HG03139 (cell line): ENCODE data around the gene PPFIA4.
A peak's percentile ranks its signal among the peaks of the same experiment; 100 is the strongest.
"Not testable (repeated sequence)": the region's sequence is repeated elsewhere in the genome, so short reads cannot be mapped to it uniquely, and the experiment has no call there.

Source experiments
- ATAC-seq: cut with Tn5 transposase; IDR thresholded peaks from one replicate; pipeline ENCODE4 v1.9.1; 2021; ENCODE audit not compliant: unreplicated experiment

PPFIA4 gene

DNA sequence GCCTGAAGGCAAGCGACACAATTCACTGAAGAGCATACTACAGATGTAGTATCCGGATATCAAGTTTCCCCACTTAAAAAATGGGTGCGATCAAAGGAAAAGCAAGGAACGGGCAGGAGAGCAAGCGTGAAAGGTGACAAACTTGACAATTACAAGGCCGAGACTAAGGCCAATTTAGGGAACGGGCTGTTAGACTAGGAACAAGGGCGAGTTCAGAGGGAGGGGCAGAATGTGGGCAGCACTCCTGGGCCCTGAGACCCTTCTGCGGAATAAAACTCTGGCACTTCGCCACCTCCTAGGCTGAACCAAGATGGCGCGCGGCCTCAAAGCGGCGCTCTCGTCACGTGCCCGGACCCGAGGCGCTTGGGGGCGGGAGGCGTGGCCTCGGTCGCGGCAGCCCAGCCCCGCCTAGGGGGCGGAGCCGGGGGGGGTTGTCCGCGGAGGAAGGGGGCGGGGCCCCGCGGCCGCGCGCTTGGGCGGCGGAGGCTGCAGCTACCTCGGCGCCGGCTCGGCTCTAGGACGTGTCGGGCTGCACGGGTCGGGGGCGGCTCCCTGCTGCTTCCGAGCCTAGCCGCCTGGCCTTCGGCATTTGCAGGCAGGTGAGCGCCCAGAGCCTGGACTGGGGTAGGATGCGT is at the start of gene PPFIA4:
Gene PPFIA4, plus strand, starts transcription at position 461 of the 635 bp plus-strand sequence. CDS start 12,518 bp downstream, outside the sequence.
- ATAC-seq: peak; percentile 65

DNA sequence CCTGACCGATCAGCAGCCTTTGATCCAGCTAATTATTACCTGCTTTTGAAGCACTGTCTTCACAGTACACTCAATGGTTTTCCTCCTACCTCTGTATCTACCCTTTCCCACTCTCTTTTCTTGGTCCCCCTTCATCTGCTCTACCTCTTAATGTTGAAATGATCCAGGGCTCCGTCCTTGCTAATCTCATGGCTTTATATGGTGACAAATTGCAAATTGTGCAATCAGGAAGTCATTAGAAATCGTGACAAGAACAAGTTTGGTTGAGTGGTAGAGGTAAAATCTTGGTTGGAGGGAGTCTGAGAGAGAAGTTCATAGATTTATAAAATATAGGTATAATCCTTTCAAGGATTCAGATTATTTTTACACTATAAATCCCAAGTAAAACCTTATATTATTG is 49.7 kb upstream of the PPFIA4 start:
- no peak for ATAC-seq

DNA sequence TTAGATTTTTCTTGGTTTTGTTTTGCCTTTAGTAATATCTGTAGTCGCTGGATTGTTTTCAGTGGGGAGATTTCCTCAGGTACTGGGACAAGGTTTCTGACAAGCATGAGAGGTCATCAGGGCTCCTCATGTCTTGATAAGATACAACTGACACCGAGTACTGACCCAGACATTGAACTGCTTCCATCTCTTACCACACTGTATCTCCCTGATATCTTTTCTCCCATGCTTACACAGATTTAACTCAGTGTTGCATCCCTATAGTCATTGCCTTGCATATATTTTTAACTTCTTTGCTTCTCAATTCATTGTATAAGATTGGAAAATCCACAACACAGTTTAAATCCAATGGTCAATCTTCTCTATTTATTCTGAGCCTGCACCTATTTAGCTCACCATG is 46.8 kb upstream of the PPFIA4 start:
- no peak for ATAC-seq

DNA sequence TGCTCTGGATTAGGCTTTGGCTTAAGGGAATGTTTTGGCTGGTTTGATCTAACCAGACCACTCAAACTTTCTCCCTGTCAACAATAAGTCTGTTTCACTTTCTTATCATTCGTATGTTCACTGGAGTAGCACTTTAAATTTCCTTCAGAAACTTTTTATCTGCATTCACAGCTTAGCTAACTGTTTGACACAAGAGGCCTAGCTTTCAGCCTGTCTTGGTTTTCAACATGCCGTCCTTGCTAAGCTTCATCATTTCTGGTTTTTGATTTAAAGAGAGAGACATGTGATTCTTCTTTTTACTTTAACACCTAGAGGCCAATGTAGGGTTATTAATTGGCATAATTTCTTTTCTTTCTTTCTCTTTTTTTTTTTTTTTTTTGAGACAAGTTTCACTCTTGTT is 44.4 kb upstream of the PPFIA4 start:
- no peak for ATAC-seq

DNA sequence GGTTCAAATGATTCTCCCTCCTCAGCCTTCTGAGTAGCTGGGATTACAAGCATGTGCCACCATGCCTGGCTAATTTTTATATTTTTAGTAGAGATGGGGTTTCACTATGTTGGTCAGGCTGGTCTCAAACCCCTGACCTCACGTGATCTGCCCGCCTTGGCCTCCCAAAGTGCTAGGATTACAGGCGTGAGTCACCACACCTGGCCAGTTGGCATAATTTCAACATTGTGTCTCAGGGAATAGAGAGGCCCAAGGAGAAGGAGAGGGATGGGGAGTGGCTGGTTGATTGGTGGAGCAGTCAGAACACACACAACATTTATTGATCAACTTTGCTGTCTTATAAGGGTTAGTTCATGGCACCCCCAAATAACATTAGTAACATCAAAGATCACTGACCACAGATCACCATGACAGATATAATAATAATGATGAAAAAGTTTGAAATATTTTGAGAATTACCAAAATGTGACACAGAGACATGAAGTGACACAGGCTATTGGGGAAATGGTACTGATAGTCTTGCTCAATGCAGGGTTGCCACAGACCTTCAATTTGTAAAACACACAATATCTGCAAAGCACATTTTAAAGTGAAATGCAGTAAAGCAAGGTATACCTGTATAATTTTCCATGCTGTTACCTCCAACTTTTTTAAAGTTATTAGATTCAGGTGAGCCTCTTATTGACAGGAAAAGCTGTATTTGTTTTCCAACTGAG is 43.4 kb upstream of the PPFIA4 start:
- no peak for ATAC-seq

DNA sequence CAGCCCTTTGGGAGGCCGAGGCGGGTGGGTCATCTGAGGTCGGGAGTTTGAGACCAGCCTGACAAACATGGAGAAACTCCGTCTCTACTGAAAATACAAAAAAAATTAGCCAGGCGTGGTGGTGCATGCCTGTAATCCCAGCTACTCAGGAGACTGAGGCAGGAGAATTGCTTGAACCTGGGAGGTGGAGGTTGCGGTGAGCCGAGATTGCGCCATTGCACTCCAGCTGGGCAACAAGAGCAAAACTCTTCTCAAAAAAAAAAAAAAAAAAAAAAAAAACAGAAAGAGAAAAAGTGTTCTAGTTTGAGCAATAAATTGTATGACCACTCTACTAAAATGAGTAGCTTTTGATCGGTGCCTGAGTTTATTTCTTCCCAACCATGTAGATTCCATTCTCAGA is 40.2 kb upstream of the PPFIA4 start:
- ATAC-seq: not testable (repeated sequence)

DNA sequence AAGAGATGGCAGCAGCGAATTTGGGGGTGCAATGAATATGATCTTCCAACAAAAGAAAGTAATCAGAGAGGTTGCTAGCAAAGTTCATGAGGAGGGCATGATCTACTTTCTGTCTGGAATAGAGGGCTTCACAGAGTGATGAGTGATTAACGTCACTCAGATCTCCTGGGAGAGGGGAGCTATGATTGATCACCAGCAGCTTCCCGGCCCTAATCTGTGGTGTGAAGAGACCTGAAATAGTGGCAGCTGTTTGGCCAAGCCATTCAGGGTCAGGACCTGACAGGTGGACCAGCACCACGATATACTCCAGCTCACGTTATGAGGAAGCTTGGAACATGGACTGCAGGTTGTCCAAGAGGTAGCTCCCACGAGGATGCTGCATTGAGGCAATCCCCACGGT is 39.0 kb upstream of the PPFIA4 start:
- no peak for ATAC-seq

DNA sequence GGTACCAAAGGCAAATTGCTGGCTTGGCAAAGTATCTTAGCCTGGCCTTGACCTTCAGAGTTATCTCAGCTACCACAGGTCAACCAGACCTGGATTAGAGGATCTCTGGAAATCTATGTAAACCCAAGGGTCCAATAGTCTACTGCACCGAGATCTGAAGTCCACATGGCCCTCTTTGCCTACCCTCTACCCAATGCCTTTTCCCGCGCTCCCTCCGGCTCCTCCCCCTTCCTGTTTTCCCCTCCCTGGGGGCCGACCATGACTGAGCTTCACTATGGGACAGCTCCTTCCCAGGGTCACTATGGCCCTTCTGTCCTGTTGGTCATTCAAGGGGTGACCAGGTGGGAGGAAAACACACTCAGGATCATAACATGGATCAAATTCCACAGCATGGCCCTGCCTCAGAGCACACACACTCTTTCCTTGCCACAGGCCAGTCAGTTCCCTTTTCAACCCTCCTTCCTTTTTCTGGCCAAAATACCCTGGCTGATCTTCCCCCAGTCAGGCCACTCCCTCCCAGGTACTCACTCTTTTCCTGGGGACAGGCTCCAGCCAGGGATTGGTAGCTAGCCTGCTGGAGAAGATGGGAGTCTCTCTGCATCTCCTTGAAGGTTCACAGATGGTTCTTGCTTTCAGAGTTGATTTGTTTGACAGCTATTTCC is 38.2 kb upstream of the PPFIA4 start:
- ATAC-seq: no peak

DNA sequence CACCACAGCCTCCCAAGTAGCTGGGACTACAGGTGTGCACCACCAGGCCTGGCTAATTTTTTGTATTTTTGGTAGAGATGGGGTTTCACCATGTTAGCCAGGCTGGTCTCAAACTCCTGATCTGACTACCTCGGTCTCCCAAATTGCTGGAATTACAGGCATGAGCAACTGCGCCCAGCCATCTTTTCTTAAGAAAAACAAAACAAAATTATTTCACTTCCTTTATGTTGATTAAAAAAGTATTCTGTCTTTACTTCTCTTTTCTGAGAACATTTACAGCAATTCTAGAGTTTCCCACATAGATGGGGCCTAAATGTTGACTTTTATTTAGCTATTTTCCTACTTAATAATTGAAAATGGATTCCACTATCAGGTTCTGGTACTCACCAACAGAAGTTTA is 36.4 kb upstream of the PPFIA4 start:
- no peak for ATAC-seq

DNA sequence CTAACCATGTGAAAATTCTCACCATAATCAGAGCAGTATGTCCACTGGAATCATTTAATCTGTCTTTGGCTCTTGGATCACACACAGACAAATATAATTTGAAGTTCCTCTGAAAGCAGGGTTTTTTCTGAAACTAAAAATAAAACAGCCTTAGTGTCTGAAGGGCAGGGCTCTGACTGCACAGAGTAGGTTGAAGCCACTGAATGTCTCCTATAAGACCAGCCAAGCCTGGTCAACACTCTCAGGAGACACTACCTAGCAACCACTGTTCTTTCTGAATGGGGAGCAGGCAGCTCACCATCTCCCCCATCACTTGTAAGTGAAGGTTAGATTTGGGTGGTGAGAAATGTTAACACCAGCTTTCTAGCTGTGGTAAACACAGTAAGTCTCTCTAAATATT is 35.2 kb upstream of the PPFIA4 start:
- ATAC-seq: no peak

DNA sequence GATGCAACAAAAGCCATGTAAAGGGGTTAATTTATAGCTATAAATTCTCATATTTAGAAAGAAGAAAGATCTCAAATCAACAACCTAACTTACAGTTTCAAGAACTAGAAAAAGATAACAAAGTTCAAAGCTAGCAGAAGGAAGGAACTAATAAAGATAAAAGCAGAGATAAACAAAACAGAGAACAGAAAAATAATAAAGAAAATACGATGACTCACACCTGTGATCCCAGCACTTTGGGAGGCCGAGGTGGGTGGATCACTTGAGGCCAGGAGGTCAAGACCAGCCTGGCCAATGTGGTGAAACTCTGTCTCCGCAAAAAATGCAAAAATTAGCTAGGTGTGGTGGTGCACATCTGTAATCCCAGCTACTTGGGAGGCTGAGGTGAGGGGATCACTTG is 31.5 kb upstream of the PPFIA4 start:
- no peak for ATAC-seq

DNA sequence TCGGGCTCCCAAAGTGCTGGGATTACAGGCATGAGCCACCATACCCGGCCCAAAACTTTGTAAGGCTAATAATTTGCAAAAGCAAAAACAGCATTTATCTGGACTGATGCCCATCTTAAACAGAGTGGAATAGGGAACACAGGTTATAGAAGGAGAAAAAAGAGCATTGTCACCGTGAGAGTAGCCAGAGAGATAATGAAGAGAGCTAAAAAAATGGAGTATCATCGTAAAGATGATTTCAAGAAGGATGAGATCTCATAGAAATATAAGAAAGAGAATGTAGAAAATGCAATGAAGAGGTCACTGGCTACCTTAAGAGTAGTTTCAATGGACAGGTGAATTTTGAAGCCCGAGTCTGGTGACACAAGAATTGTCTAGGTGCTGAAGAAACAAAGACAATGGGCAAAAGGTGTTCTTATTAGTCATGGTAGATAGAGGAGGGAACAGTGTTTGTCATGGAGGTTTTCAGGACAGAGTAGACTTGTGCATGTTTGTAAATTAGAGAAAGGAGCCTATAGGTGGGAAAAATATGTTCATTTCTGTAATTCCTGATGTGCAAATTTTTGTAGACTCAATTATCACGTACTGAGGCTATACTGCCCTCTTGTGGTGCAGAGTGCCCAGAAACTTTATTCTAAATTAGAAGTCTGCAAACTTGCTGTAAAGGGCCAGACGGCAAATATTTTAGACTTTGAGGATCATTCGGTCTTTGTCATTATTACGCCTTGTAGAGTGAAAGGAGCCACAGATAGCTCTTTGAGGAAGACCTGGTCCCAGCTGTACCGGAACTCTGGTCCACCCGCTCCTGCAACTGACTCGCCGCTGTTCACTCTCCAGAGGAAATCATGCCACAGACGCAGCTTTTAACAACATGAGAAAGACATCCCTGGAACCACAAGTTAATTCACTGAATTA is 27.2 kb upstream of the PPFIA4 start:
- ATAC-seq: no peak

DNA sequence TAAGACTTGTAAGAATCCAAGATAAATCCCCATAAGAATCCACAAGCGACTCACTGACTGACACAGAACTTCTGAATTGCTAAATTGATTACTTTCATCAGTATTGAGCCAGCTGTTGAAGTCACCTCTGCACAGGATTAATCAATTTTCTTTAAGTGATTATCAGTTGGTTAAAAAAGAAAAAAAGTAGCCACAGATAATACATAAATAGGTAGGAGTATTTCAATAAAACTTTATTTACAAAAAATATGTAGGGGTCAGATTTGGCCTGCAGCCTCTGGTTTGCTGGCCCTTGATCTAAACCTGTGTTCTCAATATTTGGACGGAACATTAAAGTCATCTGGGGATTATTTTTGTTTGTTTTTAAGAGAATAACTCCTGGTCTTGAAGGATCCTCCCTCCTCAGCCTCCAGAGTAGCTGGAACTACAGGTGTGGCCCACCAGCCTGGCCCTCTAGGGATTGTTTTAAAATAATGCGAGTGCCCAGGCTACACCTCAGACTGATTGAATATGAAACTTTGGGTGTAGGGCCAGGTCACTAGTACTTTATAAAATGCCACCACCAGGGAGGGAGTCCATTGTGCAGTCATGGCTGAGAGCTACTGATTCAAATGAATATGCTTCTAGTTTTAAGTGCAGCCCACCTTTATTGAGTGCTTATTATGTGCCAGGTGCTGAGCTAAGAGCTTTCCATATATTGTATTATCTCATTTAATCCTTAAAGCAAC is 25.9 kb upstream of the PPFIA4 start:
- no peak for ATAC-seq

DNA sequence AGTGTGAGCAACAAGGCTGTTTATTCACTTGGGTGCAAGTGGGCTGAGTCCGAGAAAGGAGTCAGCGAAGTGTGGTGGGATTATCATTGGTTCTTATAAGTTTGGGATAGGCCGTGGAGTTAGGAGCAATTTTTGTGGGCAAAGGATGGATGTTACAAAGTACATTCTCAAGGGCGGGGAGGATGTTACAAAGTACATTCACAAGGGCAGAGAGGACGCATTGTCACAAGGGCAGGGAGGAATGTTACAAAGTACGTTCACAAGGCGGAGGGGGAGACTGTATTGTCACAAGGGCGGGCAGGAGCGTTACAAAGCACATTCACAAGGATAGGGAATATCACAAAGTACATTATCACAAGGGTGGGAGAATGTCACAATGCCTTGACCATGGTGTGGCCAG is 24.3 kb upstream of the PPFIA4 start:
- ATAC-seq: no peak

DNA sequence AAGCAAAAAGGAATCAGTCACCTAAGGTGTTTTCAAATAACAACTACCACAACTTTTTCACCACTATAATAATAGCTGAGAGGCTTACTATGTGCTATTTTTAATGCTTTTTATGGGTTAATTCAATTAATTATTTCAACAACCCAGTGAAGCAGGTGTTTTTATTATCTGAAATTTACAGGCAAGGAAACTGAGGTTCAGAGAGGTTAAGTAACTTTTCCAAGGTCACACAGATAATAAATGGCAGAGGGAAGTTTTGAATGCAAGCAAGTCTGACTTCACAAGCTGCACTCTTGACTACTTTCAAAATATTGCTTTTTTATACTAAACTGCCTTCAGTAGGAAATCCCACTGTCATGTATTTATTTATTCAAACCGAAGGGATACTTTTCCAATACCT is 23.3 kb upstream of the PPFIA4 start:
- no peak for ATAC-seq

DNA sequence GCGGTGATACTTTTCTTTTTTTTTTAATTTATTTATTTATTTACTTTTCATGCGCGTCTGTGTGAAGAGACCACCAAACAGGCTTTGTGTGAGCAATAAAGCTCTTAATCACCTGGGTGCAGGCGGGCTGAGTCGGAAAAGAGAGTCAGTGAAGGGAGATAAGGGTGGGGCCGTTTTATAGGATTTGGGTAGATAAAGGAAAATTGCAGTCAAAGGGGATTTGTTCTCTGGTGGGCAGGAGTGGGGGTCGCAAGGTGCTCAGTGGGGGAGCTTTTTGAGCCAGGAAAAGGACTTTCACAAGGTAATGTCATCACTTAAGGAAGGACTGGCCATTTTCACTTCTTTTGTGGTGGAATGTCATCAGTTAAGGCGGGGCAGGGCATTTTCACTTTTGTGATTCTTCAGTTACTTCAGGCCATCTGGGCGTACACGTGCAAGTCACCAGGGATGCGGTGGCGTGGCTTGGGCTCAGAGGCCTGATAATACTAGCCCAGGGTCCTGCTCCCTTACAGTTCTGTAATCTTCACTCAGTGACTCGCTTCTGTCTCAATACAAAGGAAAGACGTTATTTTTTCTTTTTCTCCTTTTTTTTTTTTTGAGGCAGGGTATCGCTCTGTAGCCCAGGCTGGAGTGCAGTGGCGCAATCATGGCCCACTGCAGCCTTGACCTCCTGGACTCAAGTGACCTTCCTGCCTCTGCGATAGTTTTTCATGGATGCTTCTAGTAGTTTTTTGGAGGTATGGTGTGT is 20.7 kb upstream of the PPFIA4 start:
- not testable (repeated sequence) for ATAC-seq

DNA sequence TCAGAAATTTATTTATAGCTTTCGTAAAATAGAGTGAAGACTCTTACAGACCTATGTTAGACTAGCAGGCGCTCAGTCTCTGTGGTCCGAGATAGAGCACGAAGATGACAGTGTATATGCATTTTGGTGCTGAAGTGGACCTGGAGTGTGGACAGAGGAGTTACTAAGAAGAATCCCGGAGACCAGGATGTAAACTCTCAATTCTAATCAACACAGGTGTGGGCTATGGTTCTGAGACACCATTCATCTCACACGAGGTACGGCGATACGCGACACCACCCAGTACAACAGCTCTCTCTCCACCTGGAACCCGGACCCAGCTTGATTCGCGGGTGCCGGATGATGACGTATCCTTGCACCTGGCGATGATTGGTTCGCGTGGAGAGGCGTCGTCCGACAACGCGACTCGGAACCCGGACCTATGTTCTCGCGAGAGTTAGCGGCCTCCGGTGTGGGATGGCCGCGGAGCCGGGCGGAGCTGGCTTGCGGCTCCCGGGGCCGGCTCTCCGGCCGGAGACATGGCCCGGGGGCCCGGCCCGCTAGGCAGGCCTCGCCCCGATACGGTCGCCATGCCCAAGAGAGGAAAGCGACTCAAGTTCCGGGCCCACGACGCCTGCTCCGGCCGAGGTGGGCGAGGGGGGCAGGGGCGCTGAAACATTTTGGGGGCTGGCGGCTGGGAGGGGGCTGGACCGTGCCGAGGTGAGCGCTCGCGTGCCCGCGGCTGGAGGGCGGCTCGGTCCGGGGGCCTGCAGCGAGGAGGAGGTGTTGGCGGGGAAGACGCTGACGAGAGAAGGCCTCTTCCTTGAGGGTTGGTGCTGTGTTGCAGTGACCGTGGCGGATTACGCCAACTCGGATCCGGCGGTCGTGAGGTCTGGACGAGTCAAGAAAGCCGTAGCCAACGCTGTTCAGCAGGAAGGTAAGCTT is 19.1 kb upstream of the PPFIA4 start, which contains the start of gene TMEM183A:
Gene TMEM183A, plus strand, starts transcription at position 427 of the 924 bp plus-strand sequence. Its CDS starts 92 bp downstream, at position 519.
- peak; percentile 95 for ATAC-seq

DNA sequence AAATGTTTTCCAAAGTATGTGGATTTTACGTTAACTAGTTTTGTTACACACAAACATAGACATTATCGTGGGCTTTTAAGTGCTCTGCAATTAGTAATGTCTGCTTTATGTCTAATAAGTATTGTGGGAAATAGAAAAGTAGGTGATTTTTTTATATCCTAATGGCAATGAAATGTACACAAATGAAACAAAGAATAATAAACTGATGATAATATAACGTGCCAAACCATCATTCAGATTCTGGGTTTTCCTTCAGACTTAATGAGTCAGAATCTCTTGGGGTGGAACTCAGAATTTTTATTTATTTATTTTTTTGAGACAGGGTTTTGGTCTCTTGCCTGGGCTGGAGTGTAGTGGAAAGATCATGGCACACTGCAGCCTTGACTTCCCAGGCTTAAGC is 17.1 kb upstream of the PPFIA4 start:
- no peak for ATAC-seq

DNA sequence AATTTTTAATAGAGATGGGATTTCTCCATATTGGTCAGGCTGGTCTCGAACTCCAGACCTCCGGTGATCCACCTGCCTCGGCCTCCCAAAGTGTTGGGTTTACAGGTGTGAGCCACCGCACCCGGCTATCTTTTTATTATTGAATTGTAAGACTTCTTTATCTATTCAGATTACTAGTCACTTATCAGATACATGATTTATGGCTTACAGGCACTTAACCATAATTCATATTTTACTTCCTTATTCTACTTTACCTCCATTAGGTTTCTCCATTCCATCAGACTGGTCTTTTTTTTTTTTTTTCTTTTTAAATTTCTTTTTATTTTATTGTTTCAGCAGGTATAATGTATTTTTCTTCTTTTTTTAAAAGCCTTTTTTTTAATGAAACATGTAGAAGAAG is 14.7 kb upstream of the PPFIA4 start:
- ATAC-seq: no peak
